Vagina (tissue), 2 donors: ENCODE results near the gene CYP4V2.

Experiments
- POLR2AphosphoS5 ChIP-seq, 2 donors: sonication (generic); formaldehyde crosslinking; IDR thresholded peaks; one replicate each; pipeline ENCODE4 v1.9.0; 2017; ENCODE audit warnings: antibody characterized with exemption in 2 of 2, mild to moderate bottlenecking in 2 of 2, low read depth in 1 of 2; ENCODE audit not compliant: insufficient read depth in 1 of 2
- TF ChIP-seq, protein P1 (sequence below), 3 experiments: fragments of 450-650 bp in 2 of 3; fragments of 200-600 bp in 1 of 3; sonication (generic) in 1 of 3; IDR thresholded peaks; one replicate each; pipeline ENCODE4 v1.5.1; 2017 to 2019; ENCODE audit warnings: antibody characterized with exemption in 3 of 3, mild to moderate bottlenecking in 2 of 3, moderate library complexity in 2 of 3

DNA sequence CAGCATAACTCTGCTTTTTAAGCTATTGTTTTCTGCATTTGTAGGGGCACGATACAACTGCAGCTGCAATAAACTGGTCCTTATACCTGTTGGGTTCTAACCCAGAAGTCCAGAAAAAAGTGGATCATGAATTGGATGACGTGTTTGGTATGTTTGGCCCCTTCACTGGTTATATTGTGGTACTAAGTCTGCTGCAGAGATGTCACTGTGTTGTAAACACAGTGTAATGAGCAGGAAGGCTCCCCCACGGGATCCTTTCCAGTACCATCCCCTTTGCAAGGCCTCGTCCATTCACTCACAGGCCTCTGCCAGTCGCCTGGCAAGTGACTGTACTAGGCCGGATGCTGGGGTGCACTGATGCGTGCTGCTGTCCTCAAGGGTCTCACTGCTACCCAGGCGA, 13.8 kb downstream of the CYP4V2 start:
- TF ChIP-seq, protein P1, sequence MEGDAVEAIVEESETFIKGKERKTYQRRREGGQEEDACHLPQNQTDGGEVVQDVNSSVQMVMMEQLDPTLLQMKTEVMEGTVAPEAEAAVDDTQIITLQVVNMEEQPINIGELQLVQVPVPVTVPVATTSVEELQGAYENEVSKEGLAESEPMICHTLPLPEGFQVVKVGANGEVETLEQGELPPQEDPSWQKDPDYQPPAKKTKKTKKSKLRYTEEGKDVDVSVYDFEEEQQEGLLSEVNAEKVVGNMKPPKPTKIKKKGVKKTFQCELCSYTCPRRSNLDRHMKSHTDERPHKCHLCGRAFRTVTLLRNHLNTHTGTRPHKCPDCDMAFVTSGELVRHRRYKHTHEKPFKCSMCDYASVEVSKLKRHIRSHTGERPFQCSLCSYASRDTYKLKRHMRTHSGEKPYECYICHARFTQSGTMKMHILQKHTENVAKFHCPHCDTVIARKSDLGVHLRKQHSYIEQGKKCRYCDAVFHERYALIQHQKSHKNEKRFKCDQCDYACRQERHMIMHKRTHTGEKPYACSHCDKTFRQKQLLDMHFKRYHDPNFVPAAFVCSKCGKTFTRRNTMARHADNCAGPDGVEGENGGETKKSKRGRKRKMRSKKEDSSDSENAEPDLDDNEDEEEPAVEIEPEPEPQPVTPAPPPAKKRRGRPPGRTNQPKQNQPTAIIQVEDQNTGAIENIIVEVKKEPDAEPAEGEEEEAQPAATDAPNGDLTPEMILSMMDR (IDR thresholded peaks at IDR 0.05), result no peak
- TF ChIP-seq POLR2AphosphoS5 (IDR thresholded peaks at IDR 0.05; ENCODE audit: insufficient read depth in 1 of 2, low read depth in 1 of 2), result no peak
